ENCODE results near the gene ZNF354C.
"Not testable (repeated sequence)": the region's sequence is repeated elsewhere in the genome, so short reads cannot be mapped to it uniquely, and the experiment has no call there.

ZNF354C gene

DNA sequence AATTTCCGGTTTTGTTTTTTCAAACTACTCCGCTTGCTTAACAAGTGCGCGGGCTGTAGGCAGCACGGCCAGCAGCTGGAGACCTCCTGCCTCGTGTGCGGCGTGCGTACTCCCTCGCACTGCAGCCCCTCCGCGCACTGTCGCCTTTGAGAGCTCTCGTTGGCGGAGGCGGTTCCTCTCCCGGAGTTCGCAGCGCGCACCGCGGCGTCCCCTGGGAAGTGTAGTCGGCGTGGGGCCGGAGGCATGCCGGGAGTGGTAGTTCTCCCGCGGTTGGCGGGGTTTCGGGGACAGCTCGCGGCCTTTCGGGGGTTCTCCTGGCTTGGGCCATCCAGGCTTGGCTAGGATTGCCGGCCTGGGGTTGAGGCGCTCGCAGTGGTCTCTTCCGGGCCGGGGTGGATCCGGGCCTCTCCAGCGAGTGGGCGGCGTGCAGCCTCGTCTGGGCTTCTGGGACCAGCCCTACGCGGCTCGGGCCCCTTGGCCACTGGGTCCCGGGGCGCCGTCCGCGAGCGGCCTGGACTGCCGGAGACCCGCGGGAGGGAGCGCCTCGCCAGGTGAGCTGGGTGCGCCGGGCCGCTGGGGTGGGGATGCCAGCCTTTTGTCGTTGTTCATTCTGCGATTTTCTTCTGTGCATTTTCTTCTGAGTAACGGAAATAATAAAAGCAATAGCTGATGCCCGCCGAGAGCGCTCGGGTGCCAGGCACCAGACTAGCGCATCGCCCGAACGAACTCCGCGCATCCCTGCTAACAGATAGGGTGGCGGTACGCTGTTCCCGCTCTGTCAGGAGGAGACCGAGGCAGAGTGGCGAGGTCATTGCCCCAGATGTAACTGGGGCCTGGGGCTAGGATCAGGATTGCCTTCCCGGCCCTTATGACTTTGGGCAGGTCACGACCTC, at the start of gene ZNF354C:
Gene ZNF354C (plus strand): TSS at position 258 of the 893 bp plus-strand sequence. CDS start 1,696 bp downstream, outside the sequence.
- peak; percentile 84 for DNase-seq (ENCODE audit: low spot score)

DNA sequence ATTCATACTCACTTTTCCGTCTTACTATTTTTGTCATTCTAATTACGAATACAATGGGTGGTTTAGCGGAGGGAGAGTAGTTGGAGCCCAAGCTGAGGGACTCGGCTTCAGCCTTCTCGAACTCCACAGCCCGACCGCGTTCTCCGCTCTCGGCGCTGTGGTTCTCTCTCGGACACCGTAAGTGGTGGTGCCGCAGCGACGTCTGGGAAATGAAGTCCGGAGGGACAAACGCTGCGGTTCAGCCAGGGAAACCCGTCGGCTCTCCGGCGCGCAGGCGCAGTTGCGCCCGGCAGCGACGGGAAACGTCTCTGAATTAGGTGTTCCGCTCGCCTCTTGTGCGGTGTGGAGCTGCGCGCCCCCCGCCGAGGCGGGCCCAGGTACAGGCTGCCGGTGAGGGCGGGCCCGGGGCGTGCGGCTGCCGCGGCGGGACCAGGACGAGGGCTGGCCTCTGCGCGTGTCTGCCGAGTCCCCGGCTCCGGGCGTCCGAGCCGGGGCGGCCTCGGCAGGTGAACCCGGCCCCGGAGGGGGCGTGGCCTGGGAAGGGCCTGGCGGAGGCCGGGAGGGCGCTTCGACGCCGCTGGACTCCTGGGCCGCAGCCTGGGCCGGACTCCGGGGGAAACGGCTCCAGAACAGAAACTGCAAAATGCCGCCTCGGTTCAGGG, 36.5 kb upstream of the ZNF354C start, which contains the start of gene ZNF879:
Gene ZNF879 (plus strand): TSS at position 277 of the 662 bp plus-strand sequence. CDS start 1,201 bp downstream, outside the sequence.
- peak; percentile 95 for DNase-seq (ENCODE audit: low spot score)

DNA sequence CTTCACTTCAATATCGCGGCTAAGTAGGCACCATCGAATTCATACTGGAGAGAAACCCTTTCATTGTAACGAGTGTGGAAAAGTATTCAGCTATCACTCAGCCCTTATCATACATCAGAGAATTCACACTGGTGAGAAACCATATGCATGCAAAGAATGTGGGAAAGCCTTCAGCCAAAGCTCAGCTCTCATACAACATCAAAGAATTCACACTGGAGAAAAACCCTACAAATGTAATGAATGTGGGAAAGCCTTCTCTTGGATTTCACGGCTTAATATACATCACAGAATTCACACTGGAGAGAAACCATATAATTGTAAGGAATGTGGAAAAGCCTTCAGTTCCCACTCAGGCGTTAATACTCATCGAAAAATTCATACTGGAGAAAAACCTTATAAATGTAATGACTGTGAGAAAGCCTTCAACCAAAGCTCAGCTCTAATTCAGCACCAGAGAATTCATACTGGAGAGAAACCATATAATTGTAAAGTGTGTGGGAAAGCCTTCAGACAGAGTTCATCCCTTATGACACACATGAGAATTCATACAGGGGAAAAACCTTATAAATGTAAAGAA, 27.1 kb upstream of the ZNF354C start:
- DNase-seq (ENCODE audit: low spot score): no peak

DNA sequence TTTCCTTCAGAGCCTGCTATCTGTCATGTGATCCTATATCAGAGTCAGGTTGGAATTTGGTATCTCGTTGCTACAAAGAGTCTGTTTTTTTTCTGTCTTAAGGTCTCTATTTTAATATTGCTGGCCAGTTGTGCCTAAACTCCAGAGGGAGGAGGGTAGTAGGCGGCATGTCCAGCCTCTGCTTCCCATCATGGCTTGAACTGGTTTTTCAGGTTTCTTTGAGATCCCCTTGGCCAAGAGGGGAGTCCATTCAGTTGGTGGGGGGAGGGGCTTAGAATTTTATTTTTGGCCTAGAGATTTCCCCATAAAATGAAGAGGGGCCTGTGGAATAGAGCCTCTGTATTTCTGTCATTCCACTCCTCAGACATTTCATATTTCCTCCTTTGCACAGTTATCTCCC, 15.4 kb upstream of the ZNF354C start:
- DNase-seq (ENCODE audit: low spot score): no peak

DNA sequence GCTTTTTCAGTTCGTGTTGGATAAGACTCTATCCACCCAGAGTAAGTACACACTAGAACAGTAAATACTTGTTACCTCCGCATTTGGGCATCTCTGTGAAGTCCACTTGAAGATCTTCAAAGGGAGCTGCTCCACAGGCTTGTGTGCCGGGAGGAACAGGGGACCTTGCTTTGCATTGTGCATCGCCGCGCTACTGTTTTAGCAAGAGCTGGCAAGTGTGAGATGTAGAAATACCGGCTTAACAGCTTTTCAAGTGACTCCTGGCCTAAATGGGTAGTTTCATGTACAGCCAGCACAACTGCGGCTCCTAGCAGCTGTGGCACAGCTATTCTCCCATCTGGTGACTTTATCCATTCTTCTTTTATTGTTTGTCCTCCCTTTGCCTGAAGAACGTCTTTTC, 8.4 kb upstream of the ZNF354C start:
- DNase-seq (ENCODE audit: low spot score): no peak

DNA sequence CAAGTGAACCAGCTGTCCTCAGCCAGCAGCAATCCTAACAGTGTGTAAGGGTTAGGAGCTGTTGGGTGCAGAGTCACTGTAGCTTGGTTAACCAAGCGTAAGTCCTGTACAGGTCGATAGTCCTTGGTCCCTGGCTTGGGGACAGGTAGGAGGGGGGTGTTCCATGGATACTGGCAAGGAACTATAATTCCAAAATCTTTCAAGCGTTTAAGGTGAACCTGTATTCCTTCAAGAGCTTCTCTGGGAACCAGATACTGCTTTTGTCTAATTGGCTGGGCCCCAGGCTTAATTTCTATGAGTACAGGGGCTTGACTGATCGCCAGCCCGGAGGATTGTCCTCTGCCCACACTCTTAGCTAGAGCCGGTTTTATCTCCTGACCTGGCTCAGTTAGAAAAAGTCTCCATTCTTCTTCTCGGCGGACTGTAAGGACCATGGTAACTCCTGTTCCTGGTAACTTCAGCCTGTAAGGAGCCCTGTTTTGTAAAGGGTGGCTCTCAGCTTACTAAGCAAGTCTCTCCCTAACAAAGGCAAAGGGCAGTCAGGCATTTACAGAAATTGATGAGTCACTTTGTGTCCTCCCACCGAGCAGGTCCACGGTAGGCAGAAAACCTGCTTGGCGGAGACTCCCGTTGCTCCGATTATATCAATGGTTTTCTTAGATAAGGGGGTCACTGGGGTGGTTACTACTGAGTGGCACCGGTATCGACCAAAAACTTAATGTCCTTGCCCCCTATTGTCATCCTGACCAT, 6.0 kb upstream of the ZNF354C start:
- DNase-seq (ENCODE audit: low spot score): no peak

DNA sequence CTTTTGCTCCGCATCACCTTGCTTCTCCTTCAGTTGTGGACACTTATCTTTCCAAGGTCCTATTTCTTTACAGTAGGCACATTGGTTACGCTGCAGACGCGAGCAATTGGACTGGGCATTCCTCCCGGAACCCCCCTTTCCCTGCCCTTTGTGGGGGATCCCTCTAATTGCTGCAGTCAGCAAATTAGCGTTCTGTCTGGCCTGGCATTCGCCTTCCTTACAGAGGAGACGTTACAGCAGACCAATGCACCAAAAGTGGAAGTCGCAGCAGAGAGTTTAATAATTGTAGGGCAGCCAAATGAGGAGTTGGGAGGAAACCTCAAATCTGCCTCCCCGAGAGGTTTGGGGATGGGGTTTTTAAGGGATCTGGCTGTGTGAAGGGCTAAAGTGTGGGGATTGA, 5.3 kb upstream of the ZNF354C start:
- DNase-seq (ENCODE audit: low spot score): no peak

DNA sequence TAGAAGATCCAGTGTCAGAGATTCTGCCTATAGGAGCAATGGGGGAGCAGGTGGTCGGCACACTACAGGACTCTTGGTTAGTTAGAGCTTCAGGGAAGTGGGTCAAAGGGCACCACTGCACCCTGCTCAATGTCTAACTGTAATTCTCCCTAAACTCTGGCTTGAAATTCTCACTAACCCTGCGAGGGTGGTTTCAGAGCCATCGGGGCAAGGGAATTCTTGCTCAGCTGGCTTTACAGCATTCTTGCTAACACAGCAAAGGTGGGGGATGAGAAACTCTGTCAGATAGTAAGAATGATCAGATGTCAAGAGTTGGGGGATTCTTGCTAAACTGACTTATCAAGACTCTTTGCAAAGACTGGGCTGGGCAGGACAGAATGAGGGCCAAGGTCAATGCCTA, 4.7 kb upstream of the ZNF354C start:
- DNase-seq (ENCODE audit: low spot score): no peak

DNA sequence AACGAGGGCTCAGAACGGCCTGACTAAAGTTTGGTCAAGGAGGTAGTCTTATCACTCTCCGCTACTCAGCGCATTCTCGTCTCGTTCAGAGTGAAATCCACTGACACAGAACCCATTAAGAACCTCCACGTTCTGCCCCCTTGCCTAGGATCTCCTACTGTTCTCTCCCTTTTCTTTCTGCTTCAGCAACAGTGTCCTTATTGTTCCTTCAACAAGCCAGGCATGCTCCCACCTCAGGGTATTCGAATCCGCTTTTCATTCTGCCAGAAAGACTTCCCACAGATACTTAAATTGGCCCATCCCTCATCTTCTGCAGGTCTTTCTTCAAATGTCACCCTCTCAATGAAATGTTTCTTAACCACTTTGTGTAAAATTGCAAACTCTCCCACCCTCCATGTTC, 4.3 kb upstream of the ZNF354C start:
- no peak for DNase-seq (ENCODE audit: low spot score)

DNA sequence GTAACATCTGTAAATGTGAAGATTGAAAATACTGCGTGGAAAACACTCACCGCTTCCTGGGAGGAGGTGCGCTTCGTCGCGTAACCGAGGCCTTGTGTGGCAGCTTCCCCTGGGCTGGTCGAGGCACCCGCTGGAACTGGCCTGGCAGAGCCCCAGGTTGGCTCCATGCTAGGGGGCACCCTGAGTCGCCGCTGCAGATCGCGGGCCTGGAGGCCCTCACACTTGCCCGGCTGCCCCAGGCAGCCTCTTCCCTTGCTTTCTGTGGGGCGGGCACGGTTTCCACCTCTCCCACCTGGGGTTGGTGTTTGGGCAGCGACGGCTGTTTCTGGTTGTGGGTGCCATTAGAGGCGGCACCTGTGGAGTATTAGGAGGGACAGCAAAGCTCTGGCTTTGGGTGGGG, 852 bp downstream of the ZNF354C start:
- DNase-seq (ENCODE audit: low spot score): no peak

DNA sequence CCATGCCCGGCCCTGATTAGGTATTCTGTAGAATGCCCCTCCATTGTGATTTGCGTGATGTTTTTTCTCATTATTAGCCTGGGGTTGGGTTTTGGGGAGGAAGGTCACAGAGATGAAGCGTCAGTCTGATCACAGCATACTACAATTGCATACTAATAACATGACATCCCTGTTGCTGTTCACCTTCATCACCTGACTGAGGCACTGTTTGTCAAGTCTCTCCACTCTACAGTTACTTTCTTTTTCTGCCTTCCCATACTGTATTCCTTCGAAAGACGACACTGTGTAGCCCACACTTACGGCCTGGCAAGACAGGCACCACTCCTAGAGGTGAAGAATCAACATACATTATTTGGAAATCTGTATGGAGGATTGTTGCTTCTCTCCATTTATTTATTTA, 5.5 kb downstream of the ZNF354C start:
- DNase-seq (ENCODE audit: low spot score): no peak

DNA sequence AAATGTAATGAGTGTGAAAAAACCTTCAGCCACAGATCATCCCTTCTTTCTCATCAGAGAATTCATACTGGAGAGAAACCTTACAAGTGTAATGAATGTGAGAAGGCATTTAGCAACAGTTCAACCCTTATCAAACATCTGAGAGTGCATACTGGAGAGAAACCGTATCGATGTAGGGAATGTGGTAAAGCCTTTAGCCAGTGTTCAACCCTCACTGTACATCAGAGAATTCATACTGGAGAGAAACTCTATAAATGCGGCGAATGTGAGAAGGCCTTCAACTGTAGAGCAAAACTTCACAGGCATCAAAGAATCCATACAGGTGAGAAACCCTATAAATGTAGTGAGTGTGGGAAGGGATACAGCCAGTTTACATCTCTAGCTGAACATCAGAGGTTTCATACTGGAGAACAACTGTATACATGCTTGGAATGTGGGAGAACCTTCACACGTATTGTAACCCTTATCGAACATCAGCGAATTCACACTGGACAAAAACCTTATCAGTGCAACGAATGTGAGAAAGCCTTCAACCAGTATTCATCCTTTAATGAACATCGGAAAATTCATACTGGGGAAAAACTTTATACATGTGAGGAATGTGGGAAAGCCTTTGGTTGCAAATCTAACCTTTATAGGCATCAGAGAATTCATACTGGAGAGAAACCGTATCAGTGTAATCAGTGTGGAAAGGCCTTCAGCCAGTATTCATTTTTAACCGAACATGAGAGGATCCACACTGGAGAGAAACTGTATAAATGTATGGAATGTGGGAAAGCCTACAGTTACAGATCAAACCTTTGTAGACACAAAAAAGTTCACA, 19.2 kb downstream of the ZNF354C start:
- no peak for DNase-seq (ENCODE audit: low spot score)

DNA sequence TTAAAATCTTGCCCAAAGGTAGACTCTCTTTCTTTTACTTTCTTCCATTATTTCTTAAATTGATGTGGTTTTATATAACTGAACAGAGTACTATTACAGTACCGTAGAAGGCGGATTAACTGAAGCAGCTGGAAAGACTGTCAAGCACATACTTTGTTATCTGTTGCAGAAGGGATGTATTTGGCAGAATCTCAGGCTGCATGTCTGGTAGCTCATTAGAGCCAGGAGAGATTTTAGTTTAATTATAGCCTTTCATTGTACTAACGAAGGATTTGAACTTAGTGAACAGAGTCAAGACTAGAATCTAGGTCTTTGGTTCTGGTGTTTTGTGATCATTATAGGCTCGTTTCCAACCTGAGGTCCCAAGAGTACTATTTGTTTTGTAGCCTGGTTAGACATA, 20.6 kb downstream of the ZNF354C start:
- DNase-seq (ENCODE audit: low spot score): no peak

DNA sequence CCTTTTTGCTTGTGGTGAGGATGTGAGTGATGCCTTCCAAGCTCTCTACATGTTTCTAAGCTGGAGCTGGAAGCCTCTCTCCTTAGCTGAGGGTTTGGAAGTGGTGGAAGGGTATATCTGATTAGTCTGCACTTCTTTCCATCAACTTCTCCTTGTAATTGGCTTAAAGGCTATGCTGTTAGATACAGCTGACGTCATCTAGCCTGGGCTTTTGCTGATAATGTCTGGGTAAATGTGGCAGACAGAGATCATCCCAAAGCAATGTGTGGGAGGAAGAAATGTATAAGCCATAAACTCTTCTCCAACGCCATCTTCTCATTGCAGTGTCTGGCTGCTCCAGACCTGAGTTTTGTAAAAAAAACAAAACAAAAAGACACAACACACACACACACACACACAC, 29.3 kb downstream of the ZNF354C start:
- no peak for DNase-seq (ENCODE audit: low spot score)

DNA sequence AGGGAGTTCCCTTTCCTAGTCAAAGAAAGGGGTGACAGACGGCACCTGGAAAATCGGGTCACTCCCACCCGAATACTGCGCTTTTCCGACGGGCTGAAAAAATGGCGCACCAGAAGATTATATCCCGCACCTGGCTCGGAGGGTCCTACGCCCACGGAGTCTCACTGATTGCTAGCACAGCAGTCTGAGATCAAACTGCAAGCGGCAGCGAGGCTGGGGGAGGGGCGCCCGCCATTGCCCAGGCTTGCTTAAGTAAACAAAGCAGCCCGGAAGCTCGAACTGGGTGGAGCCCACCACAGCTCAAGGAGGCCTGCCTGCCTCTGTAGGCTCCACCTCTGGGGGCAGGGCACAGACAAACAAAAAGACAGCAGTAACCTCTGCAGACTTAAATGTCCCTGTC, 41.1 kb downstream of the ZNF354C start:
- DNase-seq (ENCODE audit: low spot score): not testable (repeated sequence)

DNA sequence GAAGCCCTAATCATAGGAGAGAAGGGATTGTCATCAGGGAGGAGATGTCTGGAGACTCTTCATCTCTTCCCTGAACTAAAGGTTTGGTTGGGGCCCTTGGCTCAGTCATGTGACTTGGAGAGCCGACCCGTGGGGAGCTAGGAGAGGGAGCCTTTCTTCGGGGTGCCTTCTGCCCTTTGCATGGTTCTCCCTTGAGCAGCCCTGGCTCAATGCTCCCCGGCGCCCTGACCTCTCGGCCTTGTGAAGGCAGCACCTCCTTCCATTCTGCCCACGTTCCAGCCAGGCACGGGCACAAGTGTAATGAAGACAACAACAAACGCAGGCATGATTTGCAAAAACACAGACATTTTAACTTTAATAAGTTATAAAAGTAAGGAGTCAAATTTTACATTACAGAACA, 50.4 kb downstream of the ZNF354C start:
- no peak for DNase-seq (ENCODE audit: low spot score)

DNA sequence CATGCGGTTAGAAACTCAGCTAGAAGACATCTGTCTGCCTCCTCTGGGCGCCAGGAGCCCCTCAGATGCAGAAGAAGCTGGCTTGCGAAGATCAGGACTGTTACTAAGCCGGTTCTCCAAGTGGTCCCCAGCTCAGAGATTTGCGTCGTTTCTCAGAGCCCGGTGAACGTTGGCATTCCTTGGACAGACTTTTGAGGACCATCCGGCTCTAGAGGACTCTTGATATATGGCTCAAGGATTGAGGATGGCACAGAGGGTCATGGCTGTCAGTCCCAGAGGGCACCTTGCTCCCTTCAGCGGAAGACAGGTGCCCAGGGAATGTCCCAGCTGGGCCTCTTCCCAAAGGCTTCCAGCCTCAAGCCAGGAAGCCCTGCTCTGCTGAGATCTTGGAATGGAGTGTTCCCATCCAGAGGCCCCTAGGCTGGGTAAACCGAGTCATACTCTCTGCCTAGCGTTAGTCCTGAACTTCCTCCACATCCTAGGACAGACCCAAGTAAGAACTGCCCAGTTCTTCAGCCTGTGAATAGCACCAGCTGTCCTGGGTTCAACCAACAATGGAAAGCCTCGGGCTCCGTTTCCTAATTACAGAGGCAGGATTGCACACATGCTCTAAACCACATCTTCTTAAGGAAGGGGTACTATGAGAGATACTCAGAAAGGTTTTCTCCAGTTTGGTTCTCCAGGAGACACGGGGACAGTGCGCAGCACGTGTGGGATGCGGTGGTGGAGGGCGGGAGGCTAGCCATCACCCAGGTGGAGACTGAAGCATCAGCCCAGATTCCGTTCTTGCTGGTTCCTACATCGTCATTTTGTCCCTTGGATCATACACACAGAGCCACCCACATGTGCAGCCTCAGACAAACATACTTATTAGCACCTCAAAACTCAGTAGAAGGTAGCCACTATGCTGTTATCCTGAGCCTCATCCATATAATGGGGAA, 51.4 kb downstream of the ZNF354C start:
- no peak for DNase-seq (ENCODE audit: low spot score)

DNA sequence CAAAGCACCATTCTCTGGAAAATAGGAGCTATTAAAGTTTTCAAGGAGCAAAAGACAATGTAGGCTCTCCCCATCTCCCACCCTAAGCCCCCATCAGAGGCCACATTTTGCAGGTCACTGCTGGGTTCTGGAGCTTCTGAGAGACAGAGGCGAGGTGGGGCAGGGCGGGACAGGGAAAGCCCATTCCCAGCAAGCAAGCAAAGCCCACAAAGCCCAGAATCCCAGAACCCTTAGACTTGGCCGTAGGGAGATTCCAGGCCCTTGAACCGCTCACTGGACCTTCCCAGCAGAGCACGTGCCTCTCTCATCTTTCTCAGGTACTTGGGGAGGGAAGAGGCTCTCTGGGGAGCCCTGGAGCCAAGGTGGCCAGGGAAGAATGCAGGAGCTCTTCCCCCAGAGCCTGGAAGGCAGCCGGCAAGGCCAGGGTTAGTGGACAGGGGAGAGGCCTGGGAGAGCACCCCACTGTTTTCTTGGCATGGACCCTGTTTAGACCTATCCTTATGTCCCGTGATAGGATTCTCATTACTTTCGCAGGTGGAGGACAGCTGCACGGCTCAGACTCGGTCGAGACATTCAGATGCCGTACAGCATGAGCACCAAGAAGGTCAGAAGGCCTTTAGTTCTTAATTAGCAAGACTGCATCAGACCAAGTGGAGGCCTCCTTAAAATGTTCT, 52.4 kb downstream of the ZNF354C start:
- no peak for DNase-seq (ENCODE audit: low spot score)

DNA sequence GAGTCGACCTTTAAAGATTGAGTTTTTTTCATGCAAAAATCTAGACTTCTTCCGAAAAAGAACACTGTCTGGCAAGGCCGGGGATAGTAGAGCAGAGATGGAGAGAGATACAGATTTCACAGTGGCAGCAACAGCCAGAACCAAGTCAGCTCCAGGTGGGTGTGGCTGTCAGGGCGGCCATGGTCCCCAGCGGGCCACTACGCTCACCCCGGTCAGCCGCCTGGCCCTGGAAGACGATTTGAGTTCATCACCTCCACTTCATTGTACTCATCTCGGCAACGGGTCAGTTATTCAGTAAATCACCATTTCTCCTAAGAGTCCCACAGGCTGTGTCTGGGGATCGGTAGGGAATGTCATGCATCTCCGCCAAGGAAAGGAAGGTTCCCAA, 53.0 kb downstream of the ZNF354C start:
- no peak for DNase-seq (ENCODE audit: low spot score)
